Ovary (tissue), 1 donor: ENCODE results near the gene IGSF5.

ENCODE experiments used
- EP300 ChIP-seq: sonication (generic); formaldehyde crosslinking; IDR thresholded peaks from one replicate; pipeline ENCODE4 v1.6.1; 2017; ENCODE audit warnings: antibody characterized with exemption
- POLR2A ChIP-seq: fragments of 450-650 bp; IDR thresholded peaks from one replicate; pipeline ENCODE4 v1.6.1; 2017; ENCODE audit warnings: antibody characterized with exemption, mild to moderate bottlenecking, moderate library complexity

DNA sequence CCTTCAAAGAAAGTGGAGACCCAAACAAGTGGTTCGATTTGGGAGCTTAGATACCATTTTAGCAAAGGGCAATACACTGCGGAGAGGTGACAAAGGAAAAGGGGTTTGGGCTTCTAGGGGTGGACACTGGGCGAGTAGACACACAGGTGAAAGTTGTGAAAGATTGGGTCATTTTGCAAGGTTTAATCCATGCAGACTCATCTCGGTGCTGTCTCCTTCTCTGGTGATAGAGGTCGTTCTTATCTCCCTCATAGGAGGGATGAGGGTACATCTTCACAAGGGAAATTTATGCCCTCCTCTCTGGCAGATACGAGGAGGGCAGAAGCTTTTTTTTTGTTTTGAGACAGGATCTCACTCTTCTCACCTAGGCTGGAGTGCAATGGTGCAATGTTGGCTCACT lies 6.4 kb upstream of the IGSF5 start:
- TF ChIP-seq POLR2A (no peak), EP300 (no peak)
